Endothelial cell of umbilical vein (primary cell): ENCODE data around the gene TRAF1. TPM values are rescaled to one million over a fixed set of nuclear protein-coding genes. Genes with fewer than 3 reads are reported as not detected.

Experiments used
- BruUV-seq: library from RNA; stranded (reverse); fragments of 400-500 nt; replicated peaks from 2 replicates; lab custom pipeline; 2021; lab: Mats Ljungman, UMichigan
- CTCF ChIA-PET: fragments of 300-600, 350-600 bp; sonication (Branson Sonifier 250); formaldehyde crosslinking; loops from one replicate; lab custom pipeline; 2021; ENCODE audit warnings: antibody characterized with exemption, inconsistent platforms; lab: Charles Lee
- POLR2A ChIA-PET: fragments of 300-600, 350-600 bp; sonication (Branson Sonifier 250); formaldehyde crosslinking; loops from one replicate; lab custom pipeline; 2021; ENCODE audit warnings: antibody characterized with exemption, inconsistent platforms; lab: Charles Lee
- DNase-seq: peaks from one replicate; pipeline ENCODE4 v3.0.0-alpha.2; 2011; ENCODE audit warnings: low read depth, low spot score
- FAIRE-seq: peaks from 2 replicates; lab custom pipeline; 2011; peaks lifted over from hg19 to GRCh38; lab: Jason Lieb, UNC
- H2AFZ ChIP-seq: 2 replicates; pipeline ENCODE4 v1.6.0; 2012; ENCODE audit warnings: low read depth, low read length, control low read depth, inconsistent platforms
- H3K27ac ChIP-seq: 2 replicates; pipeline ENCODE4 v1.5.1; 2011; ENCODE audit warnings: low read depth, mild to moderate bottlenecking, control low read depth, low read length, moderate library complexity; ENCODE audit not compliant: insufficient read depth
- H3K27me3 ChIP-seq, 2 experiments: 2 replicates each; pipeline versions ENCODE4 v1.6.0 to v1.6.1; 2011; ENCODE audit warnings: low read length in 2 of 2, mixed read lengths in 1 of 2; ENCODE audit not compliant: control insufficient read depth in 2 of 2, insufficient read depth in 2 of 2
- H3K36me3 ChIP-seq, 2 experiments: 2 replicates in 1 of 2; 3 replicates in 1 of 2; pipeline ENCODE4 v1.5.1; 2011; ENCODE audit warnings: low read length in 2 of 2, mild to moderate bottlenecking in 1 of 2, moderate library complexity in 1 of 2; ENCODE audit not compliant: control insufficient read depth in 2 of 2, insufficient read depth in 2 of 2; ENCODE audit errors: extremely low read depth in 1 of 2
- H3K4me1 ChIP-seq: 3 replicates; pipeline ENCODE4 v1.5.1; 2011; ENCODE audit warnings: mild to moderate bottlenecking, low read length; ENCODE audit not compliant: control insufficient read depth, insufficient read depth; ENCODE audit errors: extremely low read depth
- H3K4me2 ChIP-seq: 2 replicates; pipeline ENCODE4 v1.6.1; 2011; ENCODE audit warnings: low read length, control low read depth, mixed read lengths; ENCODE audit not compliant: insufficient read depth
- H3K4me3 ChIP-seq, 3 experiments: fragments of 200-600 bp in 1 of 3; sonication (generic), shearing (Covaris generic) in 1 of 3; replicated peaks in 1 of 3; 2 replicates each; pipeline ENCODE4 v1.5.1; 2011 to 2016; ENCODE audit warnings: control low read depth in 3 of 3, low read length in 3 of 3, mild to moderate bottlenecking in 2 of 3, inconsistent platforms in 1 of 3, low read depth in 1 of 3, moderate library complexity in 1 of 3; ENCODE audit not compliant: insufficient read depth in 1 of 3
- H3K79me2 ChIP-seq: 2 replicates; pipeline ENCODE4 v1.6.0; 2012; ENCODE audit warnings: low read length, inconsistent platforms; ENCODE audit not compliant: control insufficient read depth, insufficient read depth
- H3K9ac ChIP-seq: replicated peaks from 2 replicates; pipeline ENCODE3; 2011; ENCODE audit warnings: low read length, control low read depth; ENCODE audit not compliant: insufficient read depth; ENCODE audit errors: extremely low read depth
- H3K9me1 ChIP-seq: replicated peaks from 3 replicates; pipeline ENCODE4 v1.6.0; 2011; ENCODE audit warnings: mild to moderate bottlenecking, low read length; ENCODE audit not compliant: control insufficient read depth, insufficient read depth; ENCODE audit errors: extremely low read depth
- H3K9me3 ChIP-seq: replicated peaks from 2 replicates; pipeline ENCODE4 v1.5.1; 2012; ENCODE audit warnings: low read length, inconsistent platforms; ENCODE audit not compliant: control insufficient read depth, insufficient read depth
- H4K20me1 ChIP-seq: replicated peaks from 2 replicates; pipeline ENCODE3; 2011; ENCODE audit warnings: mild to moderate bottlenecking, low read length; ENCODE audit not compliant: control insufficient read depth, insufficient read depth; ENCODE audit errors: extremely low read depth
- CTCF ChIP-seq, 2 donors: IDR thresholded peaks; 1 replicate in 1 of 2; 2 replicates in 1 of 2; pipeline ENCODE4 v1.5.1; 2011; ENCODE audit warnings: low read length in 2 of 2, mild to moderate bottlenecking in 2 of 2, moderate library complexity in 2 of 2, control low read depth in 1 of 2, inconsistent platforms in 1 of 2, low read depth in 1 of 2; ENCODE audit not compliant: insufficient read depth in 1 of 2; ENCODE audit errors: extremely low read depth in 1 of 2
- EZH2 ChIP-seq: IDR thresholded peaks from 2 replicates; pipeline ENCODE4 v1.6.1; 2012; ENCODE audit warnings: borderline replicate concordance, low read depth, mild to moderate bottlenecking, moderate library complexity, low read length, inconsistent platforms; ENCODE audit not compliant: severe bottlenecking
- FOS ChIP-seq: IDR thresholded peaks from 2 replicates; pipeline ENCODE4 v1.6.1; 2011; ENCODE audit warnings: mild to moderate bottlenecking, low read length, moderate library complexity, borderline replicate concordance; ENCODE audit not compliant: insufficient read depth
- GATA2 ChIP-seq: IDR thresholded peaks from 2 replicates; pipeline ENCODE4 v1.7.0; 2011; ENCODE audit warnings: low read depth, mild to moderate bottlenecking, moderate library complexity, mixed read lengths, low read length; ENCODE audit not compliant: insufficient read length, insufficient read depth
- JUN ChIP-seq: IDR thresholded peaks from 2 replicates; pipeline ENCODE4 v1.6.1; 2011; ENCODE audit warnings: borderline replicate concordance, low read depth; ENCODE audit not compliant: insufficient read length, insufficient read depth
- MAX ChIP-seq: IDR thresholded peaks from 2 replicates; pipeline ENCODE4 v1.6.1; 2011; ENCODE audit not compliant: insufficient read depth, insufficient read length
- MYC ChIP-seq: IDR thresholded peaks from one replicate; pipeline ENCODE4 v1.6.1; 2011; ENCODE audit warnings: mild to moderate bottlenecking, low read depth, low read length
- POLR2A ChIP-seq: IDR thresholded peaks from 2 replicates; pipeline ENCODE4 v1.6.1; 2012; ENCODE audit warnings: low read depth, mild to moderate bottlenecking, control low read depth, low read length
- POLR2AphosphoS5 ChIP-seq: IDR thresholded peaks from 2 replicates; pipeline ENCODE4 v1.6.1; 2012; ENCODE audit warnings: low read depth, mild to moderate bottlenecking, control low read depth, low read length, moderate library complexity; ENCODE audit not compliant: insufficient read depth
- dilution Hi-C: fragments of 300-500 bp; cut with MboI; formaldehyde crosslinking; loops from one replicate; pipeline ENCODE4 v1.15.0; 2019; ENCODE audit warnings: low sequenced_read_pairs; ENCODE audit not compliant: extremely low pct_ligation_motif_present
- intact Hi-C: fragments of 100-400 bp; cut with micrococcal nuclease; formaldehyde crosslinking; loops from one replicate; pipeline ENCODE4 v1.10.0; 2022
- polyA plus RNA-seq, 4 experiments: library from polyadenylated mRNA; depleted of rRNA in 3 of 4; stranded (reverse) in 3 of 4; unstranded in 1 of 4; fragments of >200 nt; gene quantifications; 2 replicates each; pipeline versions ENCODE4 v1.2.1 to v1.2.3, GENCODE V29; 2011 to 2012; ENCODE audit warnings: missing spikeins in 1 of 4
- total RNA-seq: library from RNA; stranded (reverse); gene quantifications from 2 replicates; pipeline ENCODE4 v1.2.3, GENCODE V29; 2021

Gene TRAF1
- total and polyA plus RNA-seq, 2 donors (not counting 3 experiments of a cell fraction or from before 2014, with no cell fraction given) = 2.0 to 2.6 TPM

DNA sequence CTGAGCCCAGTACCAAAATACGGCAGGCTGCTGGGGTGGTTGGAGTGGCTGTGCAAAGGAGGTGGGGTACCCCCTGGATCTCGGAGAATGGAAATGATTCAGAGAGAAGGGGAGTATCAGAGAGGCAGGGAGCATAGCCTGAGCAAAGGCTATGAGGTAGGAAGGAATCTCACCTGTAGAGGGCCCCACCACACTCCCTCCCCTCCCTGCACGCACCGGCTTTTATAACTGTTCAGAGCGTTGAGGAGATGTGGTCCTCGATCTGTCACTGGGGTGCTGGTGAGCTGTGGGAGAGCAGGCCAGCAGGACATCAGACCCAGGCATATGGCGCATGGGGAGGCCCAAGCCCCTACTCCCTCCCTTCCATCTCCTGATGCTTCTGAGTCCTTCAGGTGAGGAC lies 62.8 kb downstream of the TRAF1 start:
- H3K79me2 ChIP-seq = peaks cover 2% of the 10 kb centered on the region
- ChIA-PET POLR2A (no interaction called here), CTCF (no interaction called here)
- no peaks in the 10 kb centered on the region for H3K9me1 ChIP-seq
- intact Hi-C loops (no loop called here), dilution Hi-C loops (no loop called here)
- no TSS peak for BruUV-seq
- peaks cover 33 to 43% of the 10 kb centered on the region in 2 experiments for H3K36me3 ChIP-seq
- DNase-seq (no peak), FAIRE-seq (no peak)
- no peaks in the 10 kb centered on the region for H3K27me3 ChIP-seq
- H3K9ac ChIP-seq = no peak overlapping the region
- no peaks in the 10 kb centered on the region for H3K4me1 ChIP-seq
- no peak overlapping the region for H3K27ac ChIP-seq
- H2AFZ ChIP-seq = no peak overlapping the region
- TF ChIP-seq MAX = no peak
- no peaks in the 10 kb centered on the region for H3K9me3 ChIP-seq
- H3K4me3 ChIP-seq = no peak overlapping the region
- no peak overlapping the region for H3K4me2 ChIP-seq
- H4K20me1 ChIP-seq = no peaks in the 10 kb centered on the region

DNA sequence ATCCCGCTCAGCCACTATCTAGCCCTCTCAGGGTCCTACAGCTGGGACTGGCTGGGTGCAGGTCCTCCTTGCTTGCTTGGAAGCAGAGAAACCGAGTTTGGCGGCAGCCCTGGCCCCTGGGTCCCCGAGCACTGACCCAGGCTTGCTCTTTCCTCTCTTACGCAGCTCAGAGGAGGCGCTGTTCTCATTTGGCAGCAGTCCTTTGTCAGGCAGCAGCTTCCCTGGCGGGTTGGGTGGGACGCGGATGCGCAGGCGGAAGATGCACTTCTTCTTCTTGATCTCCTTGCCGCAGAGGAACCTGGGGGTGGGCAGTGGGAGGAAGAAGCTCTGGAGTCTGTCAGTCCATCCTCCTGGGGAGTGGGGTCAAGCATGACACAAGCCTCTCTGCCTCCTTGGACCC lies 64.1 kb downstream of the TRAF1 start:
- no peaks in the 10 kb centered on the region for H3K4me1 ChIP-seq
- no peak overlapping the region for H2AFZ ChIP-seq
- H3K27ac ChIP-seq = no peak overlapping the region
- FAIRE-seq = no peak
- TF ChIP-seq GATA2 (no peak), EZH2 (no peak), POLR2AphosphoS5 (no peak), CTCF (IDR thresholded peaks at IDR 0.05; ENCODE audit: extremely low read depth in 1 of 2, insufficient read depth in 1 of 2, low read depth in 1 of 2, low read length in 2 of 2) (no peak), MAX (no peak), JUN (no peak), POLR2A (no peak), FOS (no peak), MYC (no peak)
- H3K4me2 ChIP-seq = no peak overlapping the region
- no TSS peak for BruUV-seq
- DNase-seq = no peak
- no peaks in the 10 kb centered on the region for H3K27me3 ChIP-seq
- dilution Hi-C loops = no loop called here
- POLR2A ChIA-PET = no interaction called here
- H3K9me3 ChIP-seq = no peaks in the 10 kb centered on the region
- peaks cover 2% of the 10 kb centered on the region for H3K79me2 ChIP-seq
- no peak overlapping the region for H3K4me3 ChIP-seq
- no peaks in the 10 kb centered on the region for H3K9me1 ChIP-seq
- intact Hi-C loops = no loop called here
- H3K9ac ChIP-seq = no peak overlapping the region
- no peaks in the 10 kb centered on the region for H4K20me1 ChIP-seq
- peaks cover 35 to 47% of the 10 kb centered on the region in 2 experiments for H3K36me3 ChIP-seq
- CTCF ChIA-PET = no interaction called here
